AG09309 (cell line): ENCODE results near the gene MTOR.
"Not testable (repeated sequence)": the region's sequence is repeated elsewhere in the genome, so short reads cannot be mapped to it uniquely, and the experiment has no call there.

Experiments used
- DNase-seq: peaks from one replicate; pipeline ENCODE4 v3.0.0-alpha.2; 2010; ENCODE audit warnings: low read depth
- H3K4me3 ChIP-seq: 2 replicates; pipeline ENCODE4 v1.5.1; 2011; ENCODE audit warnings: mild to moderate bottlenecking, low read depth, low read length, moderate library complexity; ENCODE audit not compliant: control insufficient read depth
- CTCF ChIP-seq: IDR thresholded peaks from 2 replicates; pipeline ENCODE4 v1.5.1; 2011; ENCODE audit warnings: mild to moderate bottlenecking, low read depth, low read length, inconsistent platforms; ENCODE audit not compliant: insufficient read depth, control insufficient read depth; ENCODE audit errors: missing control alignments

Gene MTOR

GRCh38 chr1:11105586-11105985 is 156.8 kb downstream of the MTOR start:
- H3K4me3 ChIP-seq, result no peak overlapping the region
- DNase-seq, result no peak
- TF ChIP-seq CTCF, result no peak

GRCh38 chr1:11101347-11101746 is 161.0 kb downstream of the MTOR start:
- no peak for TF ChIP-seq CTCF
- H3K4me3 ChIP-seq, result no peak overlapping the region
- DNase-seq, result no peak

- H3K4me3 ChIP-seq, DNase-seq: not testable (repeated sequence)
Observed at GRCh38 chr1:11100806-11101205, 161.5 kb downstream of the MTOR start.

GRCh38 chr1:11100149-11100493 is 162.2 kb downstream of the MTOR start:
- H3K4me3 ChIP-seq, result peak overlapping the region; percentile 86
- DNase-seq, result no peak
- TF ChIP-seq CTCF, result no peak

GRCh38 chr1:11099310-11100148 is 162.8 kb downstream of the MTOR start, which contains the start of gene EXOSC10:
EXOSC10 (minus strand) TSS chr1:11099869; CDS start chr1:11099831, 38 bp downstream.
- TF ChIP-seq CTCF, result no peak
- peak; percentile 38 for DNase-seq
- peak within 1 kb of the TSS; percentile 86 for H3K4me3 ChIP-seq

- TF ChIP-seq CTCF, result no peak
- H3K4me3 ChIP-seq, result peak overlapping the region; percentile 86
- no peak for DNase-seq
Observed at GRCh38 chr1:11098931-11099309, 163.4 kb downstream of the MTOR start.

GRCh38 chr1:11083784-11084183 is 178.6 kb downstream of the MTOR start:
- not testable (repeated sequence) for DNase-seq, H3K4me3 ChIP-seq

GRCh38 chr1:11080931-11081330 is 181.4 kb downstream of the MTOR start:
- DNase-seq, result no peak
- TF ChIP-seq CTCF, result no peak
- H3K4me3 ChIP-seq, result no peak overlapping the region
